HFFc6 (cell line): Measurements from ENCODE around the gene SPRYD7. TPM values are rescaled to one million over a fixed set of nuclear protein-coding genes. Genes with fewer than 3 reads are reported as not detected.

Experiments
- DNase-seq: peaks from one replicate; pipeline ENCODE4 v3.0.0-alpha.2; 2018
- H3K27ac Mint-ChIP-seq: 2 replicates; pipeline ENCODE4 v1.8.0; 2020; ENCODE audit warnings: mild to moderate bottlenecking, mixed read lengths
- H3K27me3 Mint-ChIP-seq: 2 replicates; pipeline ENCODE4 v1.8.0; 2021; ENCODE audit warnings: mild to moderate bottlenecking, moderate library complexity, mixed read lengths; ENCODE audit not compliant: insufficient read depth
- H3K36me3 Mint-ChIP-seq: 2 replicates; pipeline ENCODE4 v1.8.0; 2021; ENCODE audit warnings: low read depth, mixed read lengths
- H3K4me1 Mint-ChIP-seq: 2 replicates; pipeline ENCODE4 v1.8.0; 2020; ENCODE audit warnings: low read depth, mixed read lengths
- H3K4me3 Mint-ChIP-seq: 2 replicates; pipeline ENCODE4 v1.8.0; 2020; ENCODE audit warnings: mild to moderate bottlenecking, moderate library complexity, mixed read lengths
- H3K9me3 Mint-ChIP-seq: 2 replicates; pipeline ENCODE4 v1.8.0; 2020; ENCODE audit warnings: mild to moderate bottlenecking, mixed read lengths
- CTCF ChIP-seq: fragments of 200-600 bp; sonication (generic); IDR thresholded peaks from 2 replicates; pipeline ENCODE4 v1.5.0; 2021; ENCODE audit warnings: antibody characterized with exemption, mild to moderate bottlenecking
- long read RNA-seq: library from polyadenylated mRNA; unstranded; transcript quantifications from one replicate; pipeline ENCODE4 v2.0.0, GENCODE V29; 2019
- total RNA-seq, 6 experiments: library from RNA; stranded (reverse); fragmentation: NEBNext Ultra II Directional; extraction: Animal tissue kit (Norgen Biotek cat#: 25700); gene quantifications; 2 replicates in 1 of 6; 3 replicates in 5 of 6; pipeline ENCODE4 v1.2.3, GENCODE V29; 2021

The SPRYD7 gene, protein sequence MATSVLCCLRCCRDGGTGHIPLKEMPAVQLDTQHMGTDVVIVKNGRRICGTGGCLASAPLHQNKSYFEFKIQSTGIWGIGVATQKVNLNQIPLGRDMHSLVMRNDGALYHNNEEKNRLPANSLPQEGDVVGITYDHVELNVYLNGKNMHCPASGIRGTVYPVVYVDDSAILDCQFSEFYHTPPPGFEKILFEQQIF
- 10 to 100 TPM; 15.1 to 19.3 (median 17.9) TPM for total RNA-seq
- long read RNA-seq, transcript SPRYD7-202 (4 exons, 3,086 nt): minor isoform, 6 of 49 reads
- long read RNA-seq, transcript SPRYD7-201 (5 exons, 3,053 nt): major isoform, 30 of 49 reads
- long read RNA-seq, partial matches to known transcripts: 4 of 49 reads
- long read RNA-seq, other reads (novel, unspliced or antisense): 9 of 49 reads

DNA sequence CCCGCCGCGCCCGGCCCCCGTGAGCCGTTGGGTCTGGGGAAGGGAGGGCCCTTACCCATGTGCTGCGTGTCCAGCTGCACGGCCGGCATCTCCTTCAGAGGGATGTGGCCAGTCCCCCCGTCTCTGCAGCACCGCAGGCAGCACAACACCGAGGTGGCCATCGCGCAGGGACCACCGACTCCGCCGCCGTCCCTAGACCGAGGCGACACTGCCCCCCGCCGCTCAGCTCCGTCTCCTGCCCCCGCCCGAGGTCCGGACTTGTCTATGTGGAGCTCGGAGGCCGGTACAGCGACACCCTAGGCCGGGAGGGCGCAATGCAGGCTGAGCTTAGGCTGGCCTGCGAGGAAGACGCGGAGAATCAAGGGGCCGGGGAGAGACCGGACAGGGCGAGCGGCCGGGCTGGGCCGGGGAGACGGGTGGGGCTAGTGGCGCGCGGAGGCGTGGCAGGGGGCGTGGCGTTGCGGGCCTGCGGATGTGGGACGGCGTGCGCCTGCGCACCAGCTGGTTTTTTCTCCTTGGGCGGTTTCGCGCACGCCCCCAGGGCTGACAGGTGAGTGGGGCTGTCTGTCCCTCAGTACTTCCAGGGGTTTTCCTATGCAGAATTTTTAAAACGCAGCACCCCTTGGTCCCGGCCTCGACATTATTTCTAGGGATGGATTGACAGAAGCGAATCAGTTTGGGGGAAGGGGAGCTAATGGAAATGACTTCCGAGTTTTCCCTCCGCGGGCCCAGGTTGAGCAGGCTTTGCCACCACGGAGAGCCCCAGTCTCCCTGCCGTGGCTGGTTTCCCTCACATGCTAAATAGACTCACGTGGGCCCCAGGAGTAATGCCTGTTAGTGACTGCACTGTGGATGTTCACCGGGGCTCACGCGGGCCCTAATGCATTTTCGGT is at the start of gene SPRYD7:
Gene SPRYD7 (minus strand): TSS at position 266 of the 893 bp plus-strand sequence. CDS start 105 bp downstream, at position 161.
- H3K27ac Mint-ChIP-seq: peak within 1 kb of the TSS; percentile 90
- peaks cover 35% of the 10 kb centered on the region for H3K4me1 Mint-ChIP-seq
- H3K4me3 Mint-ChIP-seq: peak within 1 kb of the TSS; percentile 94
- no peaks in the 10 kb centered on the region for H3K9me3 Mint-ChIP-seq
- H3K36me3 Mint-ChIP-seq: no peaks in the 10 kb centered on the region
- DNase-seq: peak; percentile 97
- H3K27me3 Mint-ChIP-seq: no peaks in the 10 kb centered on the region
- TF ChIP-seq CTCF: peak; percentile 92

DNA sequence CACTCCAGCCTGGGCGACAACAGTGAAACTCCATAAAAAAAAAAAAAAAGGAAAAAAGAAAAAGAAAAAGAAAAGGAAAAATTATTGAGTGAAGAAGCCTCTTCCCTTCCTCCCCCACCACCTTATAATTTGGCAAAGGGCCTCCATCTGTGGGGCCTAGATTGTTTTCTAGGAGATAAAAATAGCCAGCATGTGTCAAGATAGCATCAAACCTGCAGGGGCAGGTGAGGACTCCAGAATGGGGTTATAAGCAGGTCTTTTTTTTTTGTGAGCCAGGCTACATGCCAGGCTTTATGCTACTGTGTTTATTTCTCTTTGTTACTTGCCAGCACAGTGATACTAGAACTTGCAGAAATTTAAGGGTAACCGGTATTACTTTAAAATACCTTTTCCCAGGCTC is 49.0 kb upstream of the SPRYD7 start:
- Mint-ChIP-seq H3K4me1 (no peaks in the 10 kb centered on the region), H3K27me3 (no peaks in the 10 kb centered on the region), H3K9me3 (no peaks in the 10 kb centered on the region), H3K4me3 (no peak overlapping the region), H3K27ac (no peak overlapping the region), H3K36me3 (peaks cover 16% of the 10 kb centered on the region; the same call in 1 of the 2 replicates)
- DNase-seq: no peak
- no peak for TF ChIP-seq CTCF

DNA sequence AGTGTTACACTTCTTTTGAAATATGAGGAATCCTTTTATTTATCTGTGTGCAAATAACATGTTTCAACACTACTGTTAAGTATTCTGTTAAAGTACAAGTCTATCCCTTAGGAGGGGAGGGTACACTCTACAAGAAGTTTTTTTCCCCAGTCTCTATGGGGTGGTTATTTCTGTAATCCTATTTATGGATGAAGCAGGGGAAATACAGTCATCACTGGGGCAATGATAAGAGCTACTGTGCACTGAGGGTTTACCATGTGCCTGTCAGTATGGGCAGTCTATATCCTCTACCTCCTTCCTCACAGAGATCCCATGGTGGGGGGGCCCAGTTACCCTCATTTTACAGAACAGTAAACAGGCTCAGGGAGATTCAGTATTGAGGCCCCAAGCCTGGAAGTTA is 44.1 kb upstream of the SPRYD7 start:
- H3K4me3 Mint-ChIP-seq: no peak overlapping the region
- peaks cover 16% of the 10 kb centered on the region; the same call in 1 of the 2 replicates for H3K36me3 Mint-ChIP-seq
- no peak for DNase-seq
- peaks cover 13% of the 10 kb centered on the region for H3K4me1 Mint-ChIP-seq
- H3K27me3 Mint-ChIP-seq: peaks cover 2% of the 10 kb centered on the region
- H3K9me3 Mint-ChIP-seq: no peaks in the 10 kb centered on the region
- TF ChIP-seq CTCF: no peak
- H3K27ac Mint-ChIP-seq: no peak overlapping the region

DNA sequence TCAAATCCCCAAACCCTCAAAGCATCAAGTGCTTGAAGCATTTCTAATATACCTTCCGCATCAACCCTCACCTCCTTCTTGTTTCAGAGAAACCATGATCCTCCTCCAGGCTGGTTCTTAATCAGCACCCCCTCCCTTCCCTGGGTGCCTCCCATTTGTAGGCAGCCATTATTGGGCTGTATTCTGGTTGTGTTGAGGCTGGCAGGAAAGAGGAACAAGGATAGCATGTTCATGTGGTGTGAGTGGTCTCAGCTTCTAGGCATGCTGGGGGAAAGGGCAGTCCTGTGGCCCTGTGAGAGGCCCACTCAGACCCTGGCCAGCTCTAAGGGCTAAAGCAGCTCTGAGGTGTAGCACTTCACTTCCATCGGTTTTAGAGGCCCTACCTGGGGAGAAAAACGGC is 41.9 kb upstream of the SPRYD7 start:
- no peak for TF ChIP-seq CTCF

GRCh38 chr13:49976314-49977258 is 40.4 kb upstream of the SPRYD7 start:
- TF ChIP-seq CTCF: peak; percentile 97
- Mint-ChIP-seq H3K36me3 (0 out of 2 replicates have a peak, but pooled peaks cover 2% of the 10 kb centered on the region), H3K27ac (peak overlapping the region; percentile 63; the same call in 1 of the 2 replicates), H3K9me3 (no peaks in the 10 kb centered on the region), H3K4me1 (peaks cover 13% of the 10 kb centered on the region), H3K27me3 (peaks cover 2% of the 10 kb centered on the region), H3K4me3 (no peak overlapping the region; the same call in 1 of the 2 replicates)
- peak; percentile 33 for DNase-seq

More for the DNA sequence above, 41.9 kb upstream of the SPRYD7 start:
- Mint-ChIP-seq H3K27ac (no peak overlapping the region), H3K27me3 (peaks cover 2% of the 10 kb centered on the region), H3K36me3 (0 out of 2 replicates have a peak, but pooled peaks cover 11% of the 10 kb centered on the region), H3K4me1 (peaks cover 13% of the 10 kb centered on the region), H3K4me3 (no peak overlapping the region), H3K9me3 (no peaks in the 10 kb centered on the region)
- no peak for DNase-seq
